Left ventricle myocardium superior (tissue), 1 donor: ENCODE data around the gene ERO1B. TPM values are rescaled to one million over a fixed set of nuclear protein-coding genes. Genes with fewer than 3 reads are reported as not detected.

Experiments used
- ATAC-seq: fragments of 200-7000 bp; cut with Tn5 transposase; one replicate; pipeline ENCODE4 v1.9.1; 2020; ENCODE audit warnings: mild to moderate bottlenecking, moderate library complexity
- DNase-seq: peaks from one replicate; pipeline ENCODE4 v3.0.0-alpha.2; 2020
- intact Hi-C: fragments of 100-400 bp; cut with micrococcal nuclease; formaldehyde crosslinking; loops from one replicate; pipeline ENCODE4 v1.11.0; 2022
- total RNA-seq: library from RNA; stranded (reverse); fragmentation: NEBNext Ultra II Directional; extraction: Animal tissue kit (Norgen Biotek cat#: 25700); gene quantifications from one replicate; pipeline ENCODE4 v1.2.1, GENCODE V29; 2021
- donor health status: DM: no; HTN: yes; CAD: no; lungs with severe emphysema.

The ERO1B gene
- total RNA-seq, 1 donor from 2014 or later, result 8.6 TPM

DNA sequence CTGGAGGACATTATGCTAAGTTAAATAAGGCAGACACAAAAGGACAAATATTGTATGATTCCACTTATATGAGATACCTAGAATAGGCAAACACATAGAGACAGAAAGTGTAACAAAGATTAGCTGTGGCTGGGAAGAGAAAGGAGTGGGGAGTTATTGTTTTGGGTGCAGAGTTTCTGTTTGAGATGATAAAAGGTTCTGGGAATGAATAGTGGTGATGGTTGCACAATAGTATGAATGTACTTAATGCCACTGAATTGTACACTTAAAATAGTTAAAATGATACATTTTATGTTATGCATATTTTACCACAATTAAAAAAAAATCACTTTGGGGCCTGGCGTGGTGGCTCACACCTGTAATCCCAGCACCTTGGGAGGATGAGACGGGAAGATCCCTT lies 21.2 kb upstream of the ERO1B start:
- DNase-seq (no peak), ATAC-seq (no peak)

DNA sequence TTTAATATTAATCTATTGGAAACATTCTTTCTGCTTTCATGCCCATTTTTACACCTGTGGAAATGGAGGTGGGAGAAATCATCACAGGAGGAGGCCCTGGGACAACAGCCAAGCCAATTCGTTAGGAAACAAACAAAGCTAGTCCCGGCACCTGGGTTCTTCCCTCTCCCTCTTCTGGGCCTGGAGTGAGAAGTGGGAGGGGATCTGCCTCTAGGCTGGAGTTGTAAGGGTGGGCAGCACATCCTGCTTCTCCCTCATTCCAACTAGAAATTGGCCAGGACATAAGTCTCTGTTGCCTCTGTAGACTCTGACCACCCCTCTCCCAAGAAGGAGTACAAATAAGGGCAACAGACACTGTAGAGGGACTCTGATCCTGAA lies 20.2 kb upstream of the ERO1B start:
- intact Hi-C loops, result no loop called here
- DNase-seq, result no peak
- ATAC-seq, result no peak

More for the DNA sequence above, 21.2 kb upstream of the ERO1B start:
- intact Hi-C loops, result no loop called here

DNA sequence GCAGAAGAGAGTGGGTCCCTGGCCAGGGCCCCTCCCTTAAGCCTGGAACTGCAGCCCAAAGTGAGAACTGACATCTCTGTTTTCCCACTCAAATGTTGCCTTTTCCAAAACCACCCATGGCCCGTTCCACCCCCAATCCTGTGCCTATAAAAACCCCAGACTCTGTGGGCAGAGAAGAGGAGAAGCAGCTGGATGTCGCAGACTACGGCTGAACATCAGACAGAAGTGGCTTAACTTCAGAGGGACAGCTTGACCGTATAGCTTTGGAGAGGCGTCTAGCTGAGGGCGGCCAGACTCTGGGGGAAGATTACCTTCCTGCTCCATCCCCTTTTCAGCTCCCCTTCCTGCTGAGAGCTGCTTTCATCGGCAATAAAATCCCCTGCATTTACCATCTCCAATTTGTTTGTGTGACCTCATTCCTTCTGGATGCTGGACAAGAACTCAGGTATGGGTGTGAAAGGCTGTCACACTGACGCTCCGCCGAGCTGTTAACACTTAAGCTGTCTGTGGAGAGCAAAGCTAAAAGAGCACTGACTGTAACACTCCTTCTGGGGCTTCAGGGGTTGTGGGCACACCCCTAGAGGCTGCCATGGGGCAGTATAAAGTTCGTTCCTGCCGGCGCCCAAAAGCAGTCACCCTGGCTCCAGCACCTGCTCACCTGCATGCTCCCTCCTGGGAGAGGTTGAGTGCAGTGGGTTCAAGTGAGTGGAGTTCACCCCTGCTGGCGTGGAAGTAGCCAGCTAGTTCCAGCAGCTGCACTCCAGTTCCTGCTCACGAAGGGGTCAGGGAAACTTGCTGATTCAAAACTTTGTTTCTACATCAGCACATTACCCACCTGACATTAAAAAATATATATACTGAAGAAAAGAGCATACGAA lies 19.6 kb upstream of the ERO1B start:
- ATAC-seq (no peak), DNase-seq (no peak)
- intact Hi-C loops, result no loop called here

DNA sequence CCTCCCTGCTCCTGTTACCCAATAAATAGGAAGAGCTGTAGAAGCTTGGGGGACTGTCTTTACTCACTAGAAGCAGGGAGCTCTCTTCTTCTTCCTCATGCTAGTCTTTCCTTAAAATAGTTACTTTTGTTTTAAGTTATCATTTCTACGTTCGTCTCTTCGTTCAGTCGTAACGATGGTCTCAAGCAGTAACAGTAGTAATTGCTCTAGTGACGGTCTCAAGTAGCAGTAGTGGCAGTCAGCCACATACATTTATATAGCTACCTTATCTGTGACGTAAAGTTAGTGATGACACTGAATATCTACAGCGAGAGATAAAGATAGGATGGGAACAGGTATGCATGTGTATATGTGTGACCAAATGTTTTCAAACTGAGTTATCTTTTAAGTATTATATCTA lies 15.4 kb upstream of the ERO1B start:
- no peak for ATAC-seq
- intact Hi-C loops, result no loop called here
- no peak for DNase-seq

DNA sequence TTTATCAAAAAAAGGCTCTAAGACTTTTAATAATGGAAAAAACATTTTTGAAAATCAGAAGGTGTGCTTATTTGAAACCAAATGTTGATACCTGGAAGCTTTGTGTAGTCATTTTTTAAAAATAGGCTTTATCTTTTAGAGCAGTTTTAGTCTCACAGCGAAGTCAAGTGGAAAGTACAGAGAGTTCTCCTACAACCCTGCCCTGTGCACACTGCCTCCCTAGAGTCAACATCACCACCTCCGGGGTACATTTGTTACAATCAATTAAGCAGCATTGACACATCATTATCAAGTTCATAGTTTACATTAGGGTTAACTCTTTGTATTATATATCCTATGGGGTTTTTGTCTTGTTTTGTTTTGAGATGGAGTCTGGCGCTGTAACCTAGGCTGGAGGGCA lies 10.7 kb upstream of the ERO1B start:
- ATAC-seq (peak; percentile 86), DNase-seq (no peak)
- intact Hi-C loops, result no loop called here

DNA sequence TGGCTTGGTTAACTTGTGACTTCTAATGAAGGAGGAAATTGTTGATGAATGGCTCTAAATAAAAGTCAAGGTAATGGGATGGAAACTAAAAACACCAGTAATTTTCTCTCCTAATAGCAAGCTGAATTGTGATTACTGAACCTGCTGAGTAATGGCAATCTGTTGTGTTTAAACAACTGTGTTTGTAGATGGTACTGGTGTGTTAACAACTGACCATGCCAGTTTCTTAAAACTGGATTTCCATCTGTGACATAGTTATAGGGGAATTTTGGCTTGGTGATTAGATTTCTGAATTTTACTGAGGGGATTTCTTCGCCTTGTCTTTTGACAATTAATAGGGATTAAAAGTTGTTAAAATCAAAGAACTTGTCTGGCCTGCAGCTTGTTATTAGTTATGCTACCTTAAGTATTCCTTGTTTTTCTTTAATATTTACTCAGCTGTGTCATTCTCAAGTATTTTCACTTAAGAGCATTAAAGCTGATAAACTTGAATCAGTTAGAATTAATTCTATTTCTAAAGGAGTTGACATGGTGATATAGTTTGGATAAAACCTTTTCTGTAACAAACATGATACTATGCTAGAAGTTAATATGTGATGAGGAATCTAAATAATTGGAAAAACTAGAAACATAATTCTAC lies 7.9 kb upstream of the ERO1B start:
- no peak for ATAC-seq
- DNase-seq, result no peak
- intact Hi-C loops, result no loop called here

DNA sequence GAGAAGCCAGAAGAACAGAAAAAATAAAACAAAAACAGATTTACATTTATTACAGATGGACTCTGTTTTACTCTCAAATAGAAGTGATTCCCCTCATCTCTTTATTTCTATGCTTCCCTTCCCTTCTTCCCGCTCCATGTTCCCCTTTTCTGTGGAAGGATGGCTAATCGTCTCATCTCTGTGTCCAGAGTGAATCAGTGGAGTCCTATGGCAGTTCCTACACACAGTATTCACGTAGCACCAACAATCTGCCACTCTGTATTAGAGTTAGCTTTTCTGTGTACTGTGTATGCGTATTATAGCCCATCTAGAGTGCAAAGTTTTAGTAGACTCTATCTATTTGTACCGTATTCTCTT lies 6.8 kb upstream of the ERO1B start:
- intact Hi-C loops, result no loop called here
- DNase-seq (no peak), ATAC-seq (no peak)

DNA sequence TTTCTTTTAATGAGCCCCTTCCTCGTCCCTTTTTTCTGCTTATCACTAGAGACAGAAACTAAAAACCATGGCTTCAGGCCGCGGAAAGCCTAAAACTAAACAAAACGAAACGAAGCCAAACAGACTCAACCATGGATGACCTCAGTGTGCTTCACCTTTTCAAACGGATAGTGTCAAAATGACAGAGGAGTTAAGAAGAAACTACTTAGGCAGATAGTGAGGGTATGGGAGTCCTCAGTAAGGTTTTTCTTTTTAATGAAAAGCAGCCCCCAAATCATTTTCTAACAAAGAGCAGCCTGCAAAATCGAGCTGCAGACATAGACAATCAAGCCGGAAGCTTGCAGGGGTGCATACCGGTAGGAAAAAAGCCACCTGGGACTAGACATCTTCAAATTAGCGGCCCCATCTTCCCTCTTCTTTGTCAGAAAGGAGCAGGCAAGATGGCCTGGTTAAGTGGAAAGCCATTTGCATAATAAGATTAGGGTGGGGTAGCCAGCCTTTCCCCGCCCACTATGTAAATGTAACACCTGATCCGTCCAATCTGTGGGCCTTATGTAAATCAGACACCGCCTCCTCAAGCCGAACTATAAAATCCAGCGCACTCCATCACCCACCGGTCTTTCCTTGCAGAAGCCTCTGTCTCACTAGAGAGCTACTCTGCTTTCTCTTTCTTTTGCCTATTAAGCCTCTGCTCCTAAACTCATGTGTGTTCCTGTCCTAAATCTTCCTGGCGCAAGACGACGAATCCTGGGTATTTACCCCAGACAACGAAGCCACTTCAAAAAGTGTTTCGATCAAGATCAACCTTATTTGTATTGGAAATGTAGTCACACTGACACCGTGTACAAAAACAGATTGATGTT lies 6.2 kb upstream of the ERO1B start:
- no peak for ATAC-seq

DNA sequence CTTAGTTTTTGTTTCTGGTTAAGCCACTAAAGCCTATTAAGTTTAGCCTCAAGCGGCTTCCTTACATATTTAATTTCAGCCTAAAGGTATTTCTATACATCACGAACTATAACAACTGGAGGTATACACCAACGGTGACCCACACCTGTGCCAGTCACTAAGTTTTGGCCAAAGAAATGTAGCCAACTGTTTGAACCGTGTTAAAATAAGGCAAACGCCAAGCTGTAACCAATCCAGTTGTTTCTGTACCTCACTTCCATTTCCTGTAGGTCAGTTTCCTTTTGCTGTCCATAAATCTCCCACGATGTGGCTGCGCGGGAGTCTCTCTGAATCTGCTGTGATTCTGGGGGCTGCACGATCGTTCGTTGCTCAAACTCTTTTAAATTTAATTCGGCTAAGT lies 5.6 kb upstream of the ERO1B start:
- ATAC-seq (no peak), DNase-seq (no peak)
- intact Hi-C loops, result no loop called here

More for the DNA sequence above, 6.2 kb upstream of the ERO1B start:
- DNase-seq, result no peak
- intact Hi-C loops, result no loop called here

DNA sequence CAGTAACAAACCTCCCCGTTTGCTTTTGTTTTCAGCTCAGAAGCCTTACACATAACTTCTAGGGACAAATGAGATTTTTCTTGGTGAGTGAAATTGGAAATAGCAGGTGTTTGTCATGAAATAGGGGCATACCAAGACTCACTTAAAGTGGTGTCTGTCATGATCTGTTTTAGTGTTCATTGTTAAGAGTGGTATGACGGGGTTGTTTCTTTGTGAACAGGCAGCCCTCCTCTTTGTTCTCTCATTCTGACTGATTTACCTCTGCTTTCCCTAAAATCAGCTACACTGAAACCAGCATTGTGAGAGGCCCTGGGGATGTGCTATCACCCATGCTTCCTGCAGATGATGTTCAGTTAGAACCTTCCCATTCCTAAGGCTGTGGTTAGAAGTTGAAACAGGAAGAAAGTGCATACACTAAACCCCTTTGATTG lies 2.5 kb upstream of the ERO1B start:
- intact Hi-C loops, result no loop called here
- no peak for DNase-seq
- no peak for ATAC-seq

DNA sequence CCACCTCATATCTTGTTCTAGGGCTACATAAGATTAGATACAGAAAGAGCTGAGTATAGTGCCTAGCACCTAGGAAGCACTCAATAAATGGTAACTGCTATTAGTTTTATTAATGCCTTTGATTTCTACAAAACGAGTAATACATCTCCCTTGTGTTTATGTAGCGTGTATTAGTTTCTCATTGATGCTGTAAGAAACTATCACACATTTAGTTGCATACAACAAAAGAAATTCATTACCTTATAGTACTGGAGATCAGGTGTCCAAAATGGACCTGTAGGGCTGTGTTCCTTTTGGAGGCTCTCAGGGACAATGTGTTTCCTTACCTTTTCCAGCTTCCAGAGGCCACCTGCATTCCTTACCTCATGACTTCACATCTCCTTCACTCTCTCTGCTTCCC lies 961 bp upstream of the ERO1B start:
- ATAC-seq (no peak), DNase-seq (no peak)
- intact Hi-C loops, result no loop called here

DNA sequence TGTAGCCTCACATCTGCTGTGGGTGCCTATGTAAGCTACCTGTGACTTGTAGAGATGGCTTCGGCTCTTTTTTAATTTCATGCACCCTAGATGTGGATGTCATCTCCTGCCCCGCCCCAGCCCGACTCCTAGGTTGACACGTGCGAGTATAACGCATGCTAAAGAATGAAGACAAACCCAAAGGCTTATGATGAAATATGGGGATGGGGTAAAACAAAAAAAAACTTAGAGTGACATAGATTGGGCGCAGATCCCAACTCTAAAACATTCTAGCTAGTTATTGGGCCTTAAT lies 613 bp upstream of the ERO1B start:
- DNase-seq (no peak), ATAC-seq (no peak)
- intact Hi-C loops, result no loop called here

DNA sequence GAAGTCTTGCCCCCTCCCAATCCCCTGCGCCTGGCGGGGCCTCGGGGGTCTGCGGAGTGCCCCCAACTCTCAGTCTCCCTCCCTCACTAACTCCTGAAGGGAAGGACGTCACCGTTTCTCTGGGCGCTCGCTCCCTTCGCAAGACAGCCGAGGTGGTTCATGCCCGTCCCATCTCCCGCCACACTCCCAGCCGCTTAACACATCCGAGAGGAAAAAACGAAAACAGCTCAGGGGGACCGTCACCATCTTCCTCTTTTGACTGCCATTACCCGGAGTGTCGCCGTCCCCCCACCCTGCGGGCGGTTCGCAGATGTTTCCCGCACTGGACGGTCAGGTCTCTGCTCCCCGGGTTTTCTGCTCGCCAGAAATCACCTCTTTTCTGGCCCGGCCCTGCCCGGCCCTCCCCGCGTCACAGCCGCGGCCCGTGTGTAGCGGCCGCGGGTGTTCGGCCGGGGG lies 532 bp downstream of the ERO1B start:
- DNase-seq (peak; percentile 49), ATAC-seq (peak; percentile 67)
- intact Hi-C loops, result no loop called here

DNA sequence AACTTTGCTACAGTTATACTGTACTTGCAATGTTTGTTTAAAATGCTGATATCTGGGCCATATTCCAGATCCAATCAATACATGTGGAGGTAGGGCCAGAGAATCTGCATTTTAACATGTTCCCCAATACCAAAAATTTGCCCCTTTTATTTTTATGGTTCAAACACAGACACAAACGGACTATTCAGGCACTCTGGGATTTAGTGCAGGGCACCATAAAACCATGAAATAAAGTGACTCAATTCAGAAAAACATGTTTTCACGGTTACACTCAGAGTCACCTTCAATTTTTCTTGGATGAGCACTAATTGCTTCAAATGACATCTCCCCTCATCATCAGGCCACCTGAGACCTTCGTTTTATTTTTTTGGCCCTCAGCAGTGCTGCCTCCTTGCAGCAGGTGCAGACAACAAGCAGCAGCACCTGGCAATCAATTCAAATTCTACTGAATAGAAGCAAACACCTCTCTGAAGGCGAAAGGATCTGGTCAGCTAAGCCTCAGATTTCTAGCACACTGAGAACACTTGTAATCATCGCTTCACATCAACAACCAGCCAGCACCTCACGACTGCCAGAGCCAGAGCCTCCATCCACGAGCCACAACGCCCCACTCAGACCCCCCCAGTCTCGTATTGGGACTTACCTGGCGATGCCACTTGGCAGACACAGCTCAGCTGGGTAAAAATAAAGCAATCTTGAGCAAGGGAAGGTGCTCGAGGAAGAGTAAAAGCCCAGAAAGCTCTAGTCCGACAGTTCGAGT lies 1.1 kb downstream of the ERO1B start:
- intact Hi-C loops, result no loop called here
- no peak for DNase-seq
- no peak for ATAC-seq

DNA sequence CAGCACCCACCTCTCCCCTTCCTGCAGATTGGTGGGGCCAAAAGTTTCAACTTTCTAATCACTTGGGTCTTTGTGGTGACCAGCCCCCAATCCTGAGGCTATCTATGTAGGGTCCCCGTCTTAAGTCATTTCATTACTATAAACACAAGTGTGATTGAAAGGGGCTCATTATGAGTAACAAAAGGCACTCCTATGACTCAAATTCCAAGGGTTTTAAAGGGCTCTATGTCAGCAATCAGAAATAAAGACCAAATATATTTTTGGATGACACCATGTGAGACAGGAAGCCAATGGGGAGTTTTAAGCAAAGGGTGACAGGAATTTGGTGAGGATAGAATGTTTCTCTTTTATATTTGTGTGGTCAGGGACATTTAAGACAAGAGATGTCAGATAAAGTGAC lies 6.2 kb downstream of the ERO1B start:
- no peak for DNase-seq
- ATAC-seq, result no peak
- intact Hi-C loops, result no loop called here

DNA sequence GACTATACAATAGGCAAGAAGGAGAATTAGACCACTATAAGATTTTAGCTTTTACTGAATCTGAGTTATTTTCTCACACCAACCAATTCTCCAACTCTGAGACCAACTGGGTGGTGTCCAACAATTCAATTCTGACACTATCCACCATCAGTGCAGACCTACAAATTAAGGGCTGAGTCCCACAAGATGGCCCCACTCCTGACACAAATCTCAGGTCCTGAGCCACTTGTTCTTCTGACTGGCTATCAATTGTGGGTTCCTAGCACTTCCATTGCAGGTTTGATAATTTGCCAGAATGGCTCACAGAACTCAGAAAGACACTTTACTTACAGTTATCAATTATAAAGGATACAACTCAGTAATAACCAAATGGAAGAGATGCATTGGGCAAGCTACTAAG lies 6.7 kb downstream of the ERO1B start:
- DNase-seq, result no peak
- ATAC-seq, result no peak
- intact Hi-C loops, result no loop called here

DNA sequence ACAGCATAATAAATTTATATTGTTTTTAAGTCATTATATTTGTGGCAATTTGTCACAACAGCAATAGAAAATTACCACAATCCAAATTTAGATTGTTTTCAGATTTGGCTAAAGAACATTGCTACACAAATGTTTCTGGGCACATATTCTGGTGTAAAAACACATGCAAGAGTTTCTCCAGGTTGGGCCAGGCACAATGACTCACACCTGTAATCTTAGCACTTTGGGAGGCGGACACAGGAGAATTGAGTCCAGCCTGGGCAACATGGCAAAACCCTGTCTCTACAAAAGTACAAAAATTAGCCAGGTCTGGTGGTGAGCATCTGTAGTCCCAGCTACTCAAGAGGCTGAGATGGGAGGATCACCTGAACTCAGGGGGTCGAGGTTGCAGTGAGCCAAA lies 8.4 kb downstream of the ERO1B start:
- intact Hi-C loops, result no loop called here
- ATAC-seq (no peak), DNase-seq (no peak)

DNA sequence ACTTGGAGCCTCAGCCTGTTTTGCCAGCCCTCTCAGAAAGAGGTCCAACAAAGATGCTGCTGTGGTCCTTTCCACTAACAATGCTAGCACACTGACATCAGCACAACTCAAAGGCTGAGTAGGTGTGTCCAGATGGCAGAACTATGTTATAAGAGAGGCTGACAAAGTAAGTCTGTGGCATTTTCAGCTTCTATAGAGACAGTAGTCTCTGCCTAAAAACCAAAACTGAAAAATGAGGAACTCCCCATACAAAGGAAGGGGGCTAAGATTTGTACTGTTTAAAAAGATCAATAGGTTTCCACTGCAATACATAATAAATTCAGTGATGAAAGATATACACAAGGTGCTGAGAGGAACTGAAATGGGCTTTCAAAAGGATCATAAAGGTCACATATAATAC lies 12.3 kb downstream of the ERO1B start:
- DNase-seq (no peak), ATAC-seq (no peak)
- intact Hi-C loops, result no loop called here

DNA sequence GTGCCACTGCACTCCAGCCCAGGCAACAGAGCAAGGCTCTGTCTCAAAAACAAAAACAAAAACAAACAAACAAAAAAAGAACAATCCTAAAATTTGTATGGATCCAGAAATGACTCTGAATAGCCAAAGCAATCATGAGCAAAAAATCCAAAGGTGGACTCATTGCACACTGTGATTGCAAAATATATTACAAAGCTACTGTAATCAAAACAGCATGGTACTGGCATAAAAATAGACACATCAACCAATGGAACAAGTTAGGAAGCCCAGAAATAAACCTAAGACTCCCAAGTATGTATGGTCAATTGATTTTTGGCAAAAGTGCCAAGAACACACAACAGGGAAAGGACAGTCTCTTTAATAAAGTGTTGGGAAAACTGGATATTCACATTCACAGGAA lies 19.9 kb downstream of the ERO1B start:
- ATAC-seq (no peak), DNase-seq (no peak)
- intact Hi-C loops, result no loop called here

DNA sequence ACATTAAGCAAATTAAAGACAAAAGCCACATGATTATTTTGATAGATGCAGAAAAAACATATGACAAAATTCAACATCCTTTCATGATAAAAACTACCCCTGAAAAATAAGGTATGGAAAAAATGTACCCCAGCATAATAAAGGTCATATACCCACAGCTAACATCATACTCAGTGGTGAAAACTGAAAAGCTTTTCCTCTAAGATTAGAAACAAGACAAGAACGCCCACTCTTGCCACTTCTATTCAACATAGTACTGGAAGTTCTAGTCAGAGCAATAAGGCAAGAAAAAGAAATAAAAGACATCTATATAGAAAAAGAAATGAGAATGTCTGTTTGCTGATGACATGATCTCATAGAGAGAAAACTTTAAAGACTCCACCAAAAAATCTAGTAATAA lies 20.7 kb downstream of the ERO1B start:
- DNase-seq, result no peak
- no peak for ATAC-seq
- intact Hi-C loops, result no loop called here
